ENCODE results near the gene AJM1. TPM values are rescaled to one million over a fixed set of nuclear protein-coding genes. Genes with fewer than 3 reads are reported as not detected.

Gene AJM1
- total RNA-seq, 1 donor from 2014 or later, result 4.4 TPM

GRCh38 chr9:136823136-136824046 is 18.9 kb upstream of the AJM1 start:
- TF ChIP-seq, protein P1, sequence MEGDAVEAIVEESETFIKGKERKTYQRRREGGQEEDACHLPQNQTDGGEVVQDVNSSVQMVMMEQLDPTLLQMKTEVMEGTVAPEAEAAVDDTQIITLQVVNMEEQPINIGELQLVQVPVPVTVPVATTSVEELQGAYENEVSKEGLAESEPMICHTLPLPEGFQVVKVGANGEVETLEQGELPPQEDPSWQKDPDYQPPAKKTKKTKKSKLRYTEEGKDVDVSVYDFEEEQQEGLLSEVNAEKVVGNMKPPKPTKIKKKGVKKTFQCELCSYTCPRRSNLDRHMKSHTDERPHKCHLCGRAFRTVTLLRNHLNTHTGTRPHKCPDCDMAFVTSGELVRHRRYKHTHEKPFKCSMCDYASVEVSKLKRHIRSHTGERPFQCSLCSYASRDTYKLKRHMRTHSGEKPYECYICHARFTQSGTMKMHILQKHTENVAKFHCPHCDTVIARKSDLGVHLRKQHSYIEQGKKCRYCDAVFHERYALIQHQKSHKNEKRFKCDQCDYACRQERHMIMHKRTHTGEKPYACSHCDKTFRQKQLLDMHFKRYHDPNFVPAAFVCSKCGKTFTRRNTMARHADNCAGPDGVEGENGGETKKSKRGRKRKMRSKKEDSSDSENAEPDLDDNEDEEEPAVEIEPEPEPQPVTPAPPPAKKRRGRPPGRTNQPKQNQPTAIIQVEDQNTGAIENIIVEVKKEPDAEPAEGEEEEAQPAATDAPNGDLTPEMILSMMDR (IDR thresholded peaks at IDR 0.05), result no peak
- H3K27me3 Mint-ChIP-seq (ENCODE audit: unreplicated experiment), result no peaks in the 10 kb centered on the region
- no peak overlapping the region for H3K4me3 Mint-ChIP-seq (ENCODE audit: unreplicated experiment)
- no peak for DNase-seq (ENCODE audit: extremely low spot score, unreplicated experiment)
- peaks cover 4% of the 10 kb centered on the region for H3K4me1 Mint-ChIP-seq (ENCODE audit: unreplicated experiment)
- H3K36me3 Mint-ChIP-seq (ENCODE audit: unreplicated experiment), result no peaks in the 10 kb centered on the region
- no peaks in the 10 kb centered on the region for H3K9me3 Mint-ChIP-seq (ENCODE audit: unreplicated experiment)
- no peak overlapping the region for H3K27ac Mint-ChIP-seq (ENCODE audit: unreplicated experiment)

GRCh38 chr9:136824496-136825225 is 17.6 kb upstream of the AJM1 start:
- DNase-seq (ENCODE audit: extremely low spot score, unreplicated experiment), result no peak
- no peak overlapping the region for H3K27ac Mint-ChIP-seq (ENCODE audit: unreplicated experiment)
- TF ChIP-seq, protein P1 (IDR thresholded peaks at IDR 0.05), result no peak
- no peak overlapping the region for H3K4me3 Mint-ChIP-seq (ENCODE audit: unreplicated experiment)
- H3K27me3 Mint-ChIP-seq (ENCODE audit: unreplicated experiment), result no peaks in the 10 kb centered on the region
- H3K36me3 Mint-ChIP-seq (ENCODE audit: unreplicated experiment), result peaks cover 4% of the 10 kb centered on the region
- no peaks in the 10 kb centered on the region for H3K9me3 Mint-ChIP-seq (ENCODE audit: unreplicated experiment)
- peaks cover 4% of the 10 kb centered on the region for H3K4me1 Mint-ChIP-seq (ENCODE audit: unreplicated experiment)

- Mint-ChIP-seq H3K9me3 (ENCODE audit: unreplicated experiment) (no peaks in the 10 kb centered on the region), H3K27me3 (ENCODE audit: unreplicated experiment) (no peaks in the 10 kb centered on the region), H3K36me3 (ENCODE audit: unreplicated experiment) (peaks cover 4% of the 10 kb centered on the region), H3K4me1 (ENCODE audit: unreplicated experiment) (peaks cover 4% of the 10 kb centered on the region), H3K27ac (ENCODE audit: unreplicated experiment) (no peak overlapping the region), H3K4me3 (ENCODE audit: unreplicated experiment) (no peak overlapping the region)
- TF ChIP-seq, protein P1 (IDR thresholded peaks at IDR 0.05), result no peak
- no peak for DNase-seq (ENCODE audit: extremely low spot score, unreplicated experiment)
These were observed 16.7 kb upstream of the AJM1 start for GRCh38 chr9:136825295-136826187.

DNA sequence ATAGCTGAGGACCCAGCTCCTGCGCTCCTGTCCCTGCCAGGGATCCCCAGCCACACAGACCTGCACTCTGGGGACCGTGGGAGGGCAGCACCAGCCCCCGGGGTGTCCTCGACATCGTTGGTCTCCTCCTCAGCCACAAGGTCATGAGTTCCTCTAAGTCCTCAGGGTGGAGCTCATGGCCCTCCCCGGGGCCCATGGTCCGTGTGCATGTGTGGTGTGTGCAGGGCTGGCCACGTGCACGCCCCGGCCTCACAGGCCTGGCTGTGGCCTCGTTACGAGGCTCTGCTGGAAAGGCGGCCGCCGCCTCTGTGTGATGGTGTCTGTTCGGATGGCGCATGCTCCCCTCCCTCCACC is 16.1 kb upstream of the AJM1 start:
- DNase-seq (ENCODE audit: extremely low spot score, unreplicated experiment), result no peak
- H3K27me3 Mint-ChIP-seq (ENCODE audit: unreplicated experiment), result no peaks in the 10 kb centered on the region
- H3K9me3 Mint-ChIP-seq (ENCODE audit: unreplicated experiment), result no peaks in the 10 kb centered on the region
- TF ChIP-seq, protein P1 (IDR thresholded peaks at IDR 0.05), result no peak
- H3K36me3 Mint-ChIP-seq (ENCODE audit: unreplicated experiment), result peaks cover 4% of the 10 kb centered on the region
- H3K27ac Mint-ChIP-seq (ENCODE audit: unreplicated experiment), result no peak overlapping the region
- H3K4me3 Mint-ChIP-seq (ENCODE audit: unreplicated experiment), result no peak overlapping the region
- no peaks in the 10 kb centered on the region for H3K4me1 Mint-ChIP-seq (ENCODE audit: unreplicated experiment)

Measured in osteocyte (in vitro differentiated cells).